Measurements from ENCODE around the gene MAD2L1.

GRCh38 chr4:120018786-120019185, 47.9 kb downstream of the MAD2L1 start:
- no peak for TF ChIP-seq POLR2A (IDR thresholded peaks at IDR 0.05)
- no peak for TF ChIP-seq CTCF (IDR thresholded peaks at IDR 0.05 in 8 of 11, conservative IDR thresholded peaks at IDR 0.05 in 3 of 11)

Measured in spleen (tissue), 7 donors.